Astrocyte (in vitro differentiated cells and primary cell): ENCODE results near the gene GOLGA5.
"Not testable (repeated sequence)": the region's sequence is repeated elsewhere in the genome, so short reads cannot be mapped to it uniquely, and the experiment has no call there.

Source experiments
- EZH2 ChIP-seq: IDR thresholded peaks from 2 replicates; pipeline ENCODE4 v1.6.1; 2012; ENCODE audit warnings: mild to moderate bottlenecking, low read length, inconsistent platforms; ENCODE audit not compliant: insufficient read depth
- TF ChIP-seq, protein P1 (sequence below): IDR thresholded peaks from 2 replicates; pipeline ENCODE4 v1.5.1; 2011; ENCODE audit warnings: low read depth, mild to moderate bottlenecking, inconsistent platforms, low read length, moderate library complexity; ENCODE audit not compliant: insufficient read depth

DNA sequence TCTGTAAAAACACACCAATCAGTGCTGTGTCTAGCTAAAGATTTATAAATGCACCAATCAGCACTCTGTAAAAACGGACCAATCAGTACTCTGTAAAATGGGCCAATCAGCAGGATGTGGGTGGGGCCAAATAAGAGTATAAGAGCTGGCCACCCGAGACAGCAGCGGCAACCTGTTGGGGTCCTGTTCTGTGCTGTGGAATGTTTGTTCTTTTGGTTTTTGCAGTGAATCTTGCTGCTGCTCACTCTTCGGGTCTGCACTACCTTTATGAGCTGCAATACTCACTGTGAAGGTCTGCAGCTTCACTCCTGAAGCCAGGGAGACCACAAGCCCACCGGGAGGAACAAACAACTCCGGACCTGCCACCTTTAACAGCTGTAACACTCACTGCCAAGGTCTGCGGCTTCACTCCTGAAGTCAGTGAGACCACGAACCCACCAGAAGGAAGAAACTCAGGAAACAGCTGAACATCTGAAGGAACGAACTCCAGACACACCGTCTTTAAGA lies 43.8 kb upstream of the GOLGA5 start:
- TF ChIP-seq, protein P1, sequence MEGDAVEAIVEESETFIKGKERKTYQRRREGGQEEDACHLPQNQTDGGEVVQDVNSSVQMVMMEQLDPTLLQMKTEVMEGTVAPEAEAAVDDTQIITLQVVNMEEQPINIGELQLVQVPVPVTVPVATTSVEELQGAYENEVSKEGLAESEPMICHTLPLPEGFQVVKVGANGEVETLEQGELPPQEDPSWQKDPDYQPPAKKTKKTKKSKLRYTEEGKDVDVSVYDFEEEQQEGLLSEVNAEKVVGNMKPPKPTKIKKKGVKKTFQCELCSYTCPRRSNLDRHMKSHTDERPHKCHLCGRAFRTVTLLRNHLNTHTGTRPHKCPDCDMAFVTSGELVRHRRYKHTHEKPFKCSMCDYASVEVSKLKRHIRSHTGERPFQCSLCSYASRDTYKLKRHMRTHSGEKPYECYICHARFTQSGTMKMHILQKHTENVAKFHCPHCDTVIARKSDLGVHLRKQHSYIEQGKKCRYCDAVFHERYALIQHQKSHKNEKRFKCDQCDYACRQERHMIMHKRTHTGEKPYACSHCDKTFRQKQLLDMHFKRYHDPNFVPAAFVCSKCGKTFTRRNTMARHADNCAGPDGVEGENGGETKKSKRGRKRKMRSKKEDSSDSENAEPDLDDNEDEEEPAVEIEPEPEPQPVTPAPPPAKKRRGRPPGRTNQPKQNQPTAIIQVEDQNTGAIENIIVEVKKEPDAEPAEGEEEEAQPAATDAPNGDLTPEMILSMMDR: not testable (repeated sequence)
- TF ChIP-seq EZH2: not testable (repeated sequence)
